Activated T-cell treated with anti-CD3 and anti-CD28 coated beads for 24 hours (primary cell): Measurements from ENCODE around the gene ARMC9.
"Not testable (repeated sequence)": the region's sequence is repeated elsewhere in the genome, so short reads cannot be mapped to it uniquely, and the experiment has no call there.

Experiments
- DNase-seq: peaks from one replicate; pipeline ENCODE4 v3.0.0-alpha.2; 2020; ENCODE audit warnings: low read depth

ARMC9 gene

GRCh38 chr2:231198291-231199173, at the start of gene ARMC9:
TSS of gene ARMC9 (plus strand) at chr2:231198631. CDS start at chr2:231206239, 7,608 bp downstream.
- DNase-seq, result peak; percentile 66

DNA sequence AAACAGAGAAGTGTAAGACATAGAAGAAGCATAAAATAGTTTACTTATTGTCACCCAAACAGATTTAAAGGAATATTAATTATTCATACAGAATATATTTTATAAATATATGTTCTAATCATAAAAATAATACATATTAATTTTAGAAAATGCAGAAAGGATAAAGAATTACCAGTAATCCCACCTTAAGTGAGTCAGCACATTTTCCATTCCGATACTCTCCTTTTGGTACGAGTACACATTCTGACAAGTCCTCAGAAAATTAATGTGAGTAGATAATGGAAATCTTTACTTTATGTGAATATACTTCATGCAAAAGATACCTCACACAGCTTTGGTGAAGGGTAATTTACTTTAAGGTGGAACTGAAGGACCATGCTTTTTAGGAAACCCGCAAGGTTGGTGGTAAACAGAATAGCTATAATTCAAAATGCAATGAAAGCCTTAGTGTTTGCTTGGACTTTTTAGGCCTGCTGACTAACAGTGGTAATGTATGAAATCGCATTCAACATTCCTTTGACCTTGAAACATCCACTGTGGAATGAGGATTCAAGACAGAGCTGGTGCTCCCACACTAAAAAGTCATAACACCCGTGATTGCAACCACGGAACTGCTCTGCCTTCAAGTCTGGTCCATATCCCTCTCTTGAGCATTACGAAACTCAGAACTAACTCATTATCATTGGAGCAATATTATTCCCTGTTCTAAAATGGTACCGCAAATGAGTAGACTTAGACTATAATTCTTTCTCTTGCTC, 45.5 kb upstream of the ARMC9 start:
- no peak for DNase-seq

- no peak for DNase-seq
These were observed 39.1 kb upstream of the ARMC9 start for GRCh38 chr2:231159306-231159705.

- no peak for DNase-seq
These were observed 37.7 kb upstream of the ARMC9 start for GRCh38 chr2:231160701-231161100.

DNA sequence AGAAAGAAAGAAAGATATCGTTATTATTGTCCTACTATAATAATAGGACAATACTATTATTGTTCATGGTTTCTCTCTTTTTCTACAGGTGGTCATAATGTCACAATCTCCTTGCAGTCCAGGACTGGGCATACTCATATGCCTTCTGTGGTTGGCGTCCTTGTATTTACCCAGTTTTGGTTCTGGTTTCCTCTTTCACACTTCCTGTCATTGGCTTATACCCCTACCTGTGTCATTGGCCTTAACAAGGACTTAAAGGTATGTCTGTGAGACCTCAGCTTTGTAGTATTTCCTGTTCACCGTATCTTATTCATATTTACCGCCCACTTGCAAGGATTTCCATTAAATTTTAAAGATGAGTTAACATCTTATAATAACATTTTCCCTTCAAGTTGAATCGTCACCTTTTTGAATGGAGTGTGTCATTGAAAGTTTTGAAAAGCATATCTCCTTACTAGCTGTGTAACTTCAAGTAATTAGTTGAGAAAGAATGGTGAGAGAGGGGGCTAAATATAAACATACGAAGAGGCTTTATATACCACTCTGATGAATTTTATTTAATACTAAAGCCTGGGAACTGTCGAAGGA, 37.1 kb upstream of the ARMC9 start:
- DNase-seq, result no peak

DNA sequence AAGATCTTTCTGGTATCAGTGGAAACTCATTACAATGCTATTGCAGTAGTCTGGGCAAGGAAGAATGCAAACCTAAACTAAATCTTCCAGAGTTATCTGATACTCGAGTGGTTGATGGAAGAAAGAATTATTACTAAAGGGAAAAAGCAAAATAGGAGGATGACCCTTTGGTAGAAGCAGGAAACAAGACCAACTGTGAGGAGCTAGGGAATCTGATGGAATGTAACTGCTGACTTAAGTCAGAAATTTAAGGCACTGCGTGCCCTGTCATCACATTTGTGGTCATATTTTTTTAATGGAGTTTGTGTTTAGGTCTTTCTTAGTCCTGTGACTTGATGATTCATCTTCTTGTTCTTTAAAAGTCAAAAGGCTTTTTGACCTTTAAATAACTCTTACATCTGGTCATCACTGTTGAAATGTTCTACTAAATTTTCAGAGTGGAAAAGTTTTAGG, 36.5 kb upstream of the ARMC9 start:
- DNase-seq, result no peak

GRCh38 chr2:231163011-231163410, 35.4 kb upstream of the ARMC9 start:
- no peak for DNase-seq

DNA sequence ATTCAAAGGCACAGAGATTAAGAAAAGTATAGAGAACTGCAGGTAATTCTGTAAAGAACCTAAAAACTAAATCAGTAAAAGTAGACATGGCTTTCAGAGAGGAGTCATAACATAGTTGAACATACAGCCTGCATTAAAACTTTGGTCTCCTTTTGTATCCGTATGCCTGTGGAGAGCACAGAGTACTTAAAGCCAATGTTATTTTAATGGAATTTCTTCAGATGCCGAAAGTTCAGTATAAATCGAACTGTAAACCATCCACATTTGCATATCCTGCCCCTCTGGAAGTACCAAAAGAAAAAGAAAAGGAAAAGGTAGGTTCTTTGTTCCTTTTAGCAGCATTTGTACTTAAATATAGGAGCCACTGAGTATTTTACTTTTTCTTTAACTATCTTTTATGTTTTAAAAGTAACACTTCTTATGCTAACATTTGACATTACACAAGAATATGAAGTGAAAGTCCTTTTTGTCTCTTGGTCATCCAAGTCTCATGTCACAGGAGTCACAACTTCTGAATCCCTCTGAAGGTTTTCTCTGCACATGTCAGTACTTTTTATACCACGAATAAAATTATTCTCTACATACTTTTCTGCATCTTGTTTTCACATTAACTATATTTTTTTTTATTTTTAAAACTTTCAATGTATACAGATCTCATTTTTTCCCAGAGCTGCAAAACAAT, 34.9 kb upstream of the ARMC9 start:
- no peak for DNase-seq

DNA sequence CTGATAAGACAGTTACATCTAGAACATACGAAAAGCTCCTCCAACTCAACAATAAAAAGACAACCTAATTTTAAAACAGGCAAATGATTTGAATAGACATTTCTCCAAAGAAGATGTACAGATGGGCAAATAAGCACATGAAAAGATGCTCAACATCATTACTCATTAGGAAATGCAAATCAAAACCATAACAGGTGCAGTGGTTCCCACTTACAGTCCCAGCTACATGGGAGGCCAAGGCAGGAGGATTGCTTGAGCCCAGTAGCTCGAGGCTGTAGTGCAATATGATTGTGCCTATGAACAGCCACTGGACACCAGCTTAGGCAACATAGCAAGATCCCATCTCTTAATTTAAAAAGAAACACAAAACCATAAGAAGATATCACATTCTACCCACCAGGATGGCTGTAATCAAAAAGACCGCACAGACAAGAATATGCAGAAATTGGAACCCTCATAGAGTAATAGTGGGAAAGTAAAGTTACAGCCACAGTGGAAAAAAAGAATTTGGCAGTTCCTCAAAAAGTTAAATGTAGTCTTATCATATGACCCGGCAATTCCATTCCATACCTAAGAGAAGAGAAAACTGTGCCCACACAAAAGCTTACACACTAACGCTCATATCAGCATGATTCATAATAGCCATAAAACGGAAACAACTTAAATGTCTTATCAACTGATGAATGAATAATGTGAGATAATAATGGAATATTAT, 30.5 kb upstream of the ARMC9 start:
- no peak for DNase-seq

DNA sequence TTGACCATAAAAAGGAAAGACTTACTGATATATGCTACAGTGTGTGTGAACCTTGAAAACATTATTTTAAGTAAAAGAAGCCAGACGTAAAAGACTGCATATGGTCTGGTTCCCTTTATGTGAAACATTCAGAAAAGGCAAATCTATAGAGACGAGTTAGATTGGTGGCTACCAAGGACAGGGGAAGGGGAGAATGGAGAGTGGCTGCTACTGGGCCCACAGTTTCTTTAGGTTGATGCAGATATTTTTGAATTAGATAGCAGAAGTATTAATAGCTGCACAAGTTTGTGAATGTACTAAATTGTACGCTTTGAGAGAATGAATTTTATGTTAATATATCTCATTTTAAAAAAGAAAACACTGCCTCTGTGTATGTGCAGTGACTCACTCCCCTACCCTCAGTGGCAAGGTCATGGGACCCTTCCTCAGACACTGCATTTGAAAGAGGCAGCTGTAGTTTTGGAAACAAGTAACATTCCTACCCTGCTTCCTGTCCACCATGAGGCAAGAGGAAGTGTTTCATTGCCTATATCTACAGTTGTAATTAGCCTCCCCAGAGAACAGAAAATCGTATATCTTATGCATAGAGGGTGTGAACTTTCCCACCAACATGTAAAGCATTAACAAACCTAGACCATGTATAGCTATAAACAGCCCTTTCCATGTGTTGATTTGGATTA, 29.8 kb upstream of the ARMC9 start:
- no peak for DNase-seq

DNA sequence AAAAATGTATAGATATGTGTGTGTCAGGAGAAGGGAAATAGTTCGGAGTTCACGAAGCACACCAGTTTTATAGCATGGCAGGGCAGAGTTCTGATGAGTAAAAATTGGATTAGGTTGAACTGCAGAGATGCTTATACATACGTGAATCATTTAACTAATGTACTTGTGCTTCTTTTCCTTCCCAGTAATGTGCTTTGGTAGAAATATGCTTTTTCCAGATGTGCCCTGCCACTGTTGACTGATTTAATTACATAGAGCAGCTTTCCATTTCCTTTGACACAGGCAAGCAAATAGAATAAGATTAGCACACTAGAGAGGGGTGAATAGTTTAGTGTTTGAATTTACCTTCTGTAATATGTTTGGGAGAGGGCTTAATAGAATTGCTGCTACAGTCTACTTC, 28.9 kb upstream of the ARMC9 start:
- no peak for DNase-seq

- DNase-seq, result no peak
These were observed 28.4 kb upstream of the ARMC9 start for GRCh38 chr2:231170055-231170454.

GRCh38 chr2:231172025-231172424, 26.4 kb upstream of the ARMC9 start:
- DNase-seq, result no peak

GRCh38 chr2:231174211-231174651, 24.2 kb upstream of the ARMC9 start:
- no peak for DNase-seq

DNA sequence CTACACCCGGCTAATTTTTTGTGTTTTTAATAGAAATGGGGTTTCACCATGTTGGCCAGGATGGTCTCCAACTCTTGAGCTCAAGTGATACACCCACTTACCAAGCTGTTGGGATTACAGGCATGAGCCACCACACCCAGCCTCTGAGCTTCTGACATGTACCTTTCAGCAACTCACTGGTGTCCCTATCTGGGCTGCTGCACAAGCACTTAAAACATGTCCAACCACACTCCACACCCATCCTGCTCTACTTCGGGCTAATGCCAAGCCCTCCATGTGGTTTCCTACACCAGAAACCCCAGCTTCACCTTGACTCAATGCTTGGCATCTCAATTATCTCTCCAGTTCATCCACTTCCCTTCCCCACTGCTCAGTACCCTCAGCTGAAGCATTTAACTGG, 22.4 kb upstream of the ARMC9 start:
- no peak for DNase-seq

DNA sequence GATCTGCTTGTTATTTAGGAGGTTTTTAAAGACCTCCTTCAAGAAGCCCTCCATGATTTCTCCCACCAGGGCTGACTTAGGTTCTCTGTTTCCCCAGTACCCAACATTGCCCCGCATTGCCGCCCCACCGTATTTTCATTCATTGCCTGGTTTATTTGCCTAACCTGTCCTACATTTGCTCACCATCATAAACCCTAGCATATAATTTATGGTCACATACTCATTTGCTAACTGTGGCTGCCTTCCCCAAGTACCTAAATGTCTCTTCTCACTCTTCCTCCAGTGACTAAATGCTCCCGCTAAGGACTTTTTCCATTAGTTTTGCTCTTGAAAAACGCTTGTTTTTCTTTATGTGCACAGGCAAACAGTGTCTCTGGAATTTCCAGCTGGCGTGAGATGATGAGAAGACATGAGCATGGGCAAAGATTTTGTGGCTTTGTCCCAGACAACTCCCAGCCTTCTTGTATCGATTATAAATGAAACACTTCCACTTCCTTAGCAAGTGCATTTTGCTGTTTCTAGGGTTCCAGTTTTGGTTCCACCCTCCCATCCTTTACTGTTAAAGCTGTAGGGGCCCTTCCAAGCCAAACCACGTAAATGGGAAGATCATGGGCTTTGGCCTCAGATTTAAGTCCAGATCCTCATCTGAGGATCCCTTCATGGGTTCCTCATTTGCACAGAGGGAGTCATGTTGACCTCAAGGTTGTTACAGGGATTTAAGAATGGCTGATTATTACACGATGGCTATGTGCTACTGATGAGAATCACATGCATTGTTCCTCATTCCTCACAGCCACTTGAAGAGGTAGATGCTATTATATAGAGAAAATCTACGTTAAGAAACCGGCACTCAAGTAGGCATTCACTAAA, 21.0 kb upstream of the ARMC9 start:
- no peak for DNase-seq

DNA sequence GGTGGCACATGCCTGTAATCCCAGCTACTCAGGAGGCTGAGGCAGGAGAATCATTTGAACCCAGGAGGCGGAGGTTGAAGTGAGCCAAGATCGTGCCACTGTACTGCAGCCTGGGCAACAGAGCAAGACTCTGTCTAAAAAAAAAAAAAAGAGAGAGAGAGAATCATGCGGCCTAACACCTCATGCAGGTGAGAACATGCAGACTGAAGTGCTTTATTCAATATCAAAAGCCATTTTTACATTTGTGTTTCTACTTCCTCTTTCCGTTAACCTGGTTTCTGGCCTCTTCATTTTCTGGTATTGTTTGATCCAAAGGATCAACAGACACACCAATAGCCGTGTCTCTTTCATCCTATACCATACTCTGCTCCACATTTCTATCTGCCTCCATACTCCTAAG, 19.6 kb upstream of the ARMC9 start:
- not testable (repeated sequence) for DNase-seq

DNA sequence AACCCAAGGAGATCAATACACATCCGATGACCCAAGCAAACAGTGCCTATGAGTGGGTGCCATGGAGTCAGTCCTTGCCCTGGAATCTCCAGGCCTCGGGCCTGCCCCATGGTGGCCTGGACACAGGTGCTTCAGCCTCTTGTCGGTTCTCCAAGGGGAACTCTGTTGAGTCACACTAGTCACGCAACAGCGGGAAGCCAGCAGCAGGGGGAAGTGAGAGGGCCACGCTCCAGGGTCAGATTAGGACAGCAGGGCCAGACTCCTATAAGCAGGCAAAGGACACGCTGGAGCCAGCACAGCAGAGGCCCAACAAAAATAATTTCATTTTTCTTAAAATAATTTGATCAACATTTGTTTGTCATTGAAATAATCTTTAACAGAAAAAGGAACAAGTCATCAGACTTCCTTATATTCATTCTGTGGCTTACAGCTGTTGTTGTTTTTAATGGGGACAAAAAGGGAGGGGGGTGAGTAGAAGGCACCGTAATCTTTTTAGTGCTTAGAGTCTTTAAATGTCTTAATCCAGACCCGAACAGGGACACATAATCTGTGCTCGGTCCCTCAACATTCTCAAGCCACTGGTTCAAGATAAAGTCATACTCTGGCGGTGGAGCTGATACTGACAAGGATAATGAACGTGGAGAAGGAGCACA, 16.4 kb upstream of the ARMC9 start:
- no peak for DNase-seq

- DNase-seq, result no peak
These were observed 15.9 kb upstream of the ARMC9 start for GRCh38 chr2:231182513-231182899.
